ENCODE measurements around the gene C19orf53. TPM values are rescaled to one million over a fixed set of nuclear protein-coding genes. Genes with fewer than 3 reads are reported as not detected.
"Not testable (repeated sequence)": the region's sequence is repeated elsewhere in the genome, so short reads cannot be mapped to it uniquely, and the experiment has no call there.

C19orf53 gene
- total RNA-seq, 4 donors from 2014 or later, result 187 to 290 (median 235) TPM

GRCh38 chr19:13742756-13743155 is 31.5 kb upstream of the C19orf53 start:
- DNase-seq (ENCODE audit: low spot score in 2 of 2), result no peak
- peaks cover 0 to 5% (median 0%) of the 10 kb centered on the region in 4 donors for H3K4me1 ChIP-seq
- WGBS, 2 donors, result 71 to 92% methylated on average over 1 of the region's 1 CpG
- H3K27ac ChIP-seq, result no peak overlapping the region
- peaks cover 0 to 14% (median 0%) of the 10 kb centered on the region in 3 donors for H3K36me3 ChIP-seq
- peaks cover 0 to 4% (median 0%) of the 10 kb centered on the region in 4 donors for H3K9me3 ChIP-seq
- TF ChIP-seq CTCF (IDR thresholded peaks at IDR 0.05) (no peak), EP300 (IDR thresholded peaks at IDR 0.05) (no peak), POLR2A (IDR thresholded peaks at IDR 0.05) (no peak)
- H3K27me3 ChIP-seq, result no peaks in the 10 kb centered on the region
- no peak overlapping the region for H3K4me3 ChIP-seq

DNA sequence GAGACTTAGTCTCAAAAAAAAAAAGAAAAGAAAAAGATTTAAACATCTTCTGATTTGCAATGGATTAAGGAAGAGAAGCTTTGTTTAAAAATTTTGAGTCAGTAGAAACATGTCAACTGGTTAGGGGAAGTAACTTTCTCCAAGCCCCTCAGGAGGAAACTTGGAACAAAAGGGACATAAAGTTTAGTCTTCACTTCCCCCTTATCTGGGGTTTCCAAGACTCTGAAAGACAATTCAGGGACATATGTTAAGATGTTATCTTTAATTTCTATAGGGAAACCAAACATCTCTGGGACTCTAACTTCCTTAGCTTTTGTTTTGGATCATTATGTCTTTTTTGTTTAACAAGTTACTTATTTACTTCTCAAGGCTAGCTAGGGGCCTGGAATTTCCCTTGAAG is 30.1 kb upstream of the C19orf53 start:
- DNase-seq (ENCODE audit: low spot score in 2 of 2), result no peak
- H3K27me3 ChIP-seq, result no peaks in the 10 kb centered on the region
- TF ChIP-seq CTCF (IDR thresholded peaks at IDR 0.05) (no peak), POLR2A (IDR thresholded peaks at IDR 0.05) (no peak), EP300 (IDR thresholded peaks at IDR 0.05) (no peak)
- no peak overlapping the region for H3K4me3 ChIP-seq
- H3K9me3 ChIP-seq, result peaks cover 0 to 4% (median 0%) of the 10 kb centered on the region in 4 donors
- peaks cover 0 to 16% (median 8%) of the 10 kb centered on the region in 4 donors for H3K4me1 ChIP-seq
- no peak overlapping the region for H3K27ac ChIP-seq
- H3K36me3 ChIP-seq, result peaks cover 0 to 4% (median 0%) of the 10 kb centered on the region in 3 donors

GRCh38 chr19:13747098-13747453 is 27.2 kb upstream of the C19orf53 start:
- Histone ChIP-seq H3K9me3 (peaks cover 0 to 4% (median 0%) of the 10 kb centered on the region in 4 donors), H3K27me3 (no peaks in the 10 kb centered on the region), H3K27ac (peak overlapping the region; percentile 85 to 96 (median 94)), H3K36me3 (peaks cover 0 to 18% (median 0%) of the 10 kb centered on the region in 3 donors), H3K4me1 (peaks cover 0 to 32% (median 9%) of the 10 kb centered on the region in 4 donors), H3K4me3 (peak overlapping the region in 3 of 4 donors; percentile 70 to 97 (median 85))
- TF ChIP-seq CTCF (IDR thresholded peaks at IDR 0.05) (no peak), EP300 (IDR thresholded peaks at IDR 0.05) (no peak)
- 89 to 90% methylated on average over 8 of the region's 8 CpGs for WGBS, 2 donors
- DNase-seq (ENCODE audit: low spot score in 2 of 2), result no peak

DNA sequence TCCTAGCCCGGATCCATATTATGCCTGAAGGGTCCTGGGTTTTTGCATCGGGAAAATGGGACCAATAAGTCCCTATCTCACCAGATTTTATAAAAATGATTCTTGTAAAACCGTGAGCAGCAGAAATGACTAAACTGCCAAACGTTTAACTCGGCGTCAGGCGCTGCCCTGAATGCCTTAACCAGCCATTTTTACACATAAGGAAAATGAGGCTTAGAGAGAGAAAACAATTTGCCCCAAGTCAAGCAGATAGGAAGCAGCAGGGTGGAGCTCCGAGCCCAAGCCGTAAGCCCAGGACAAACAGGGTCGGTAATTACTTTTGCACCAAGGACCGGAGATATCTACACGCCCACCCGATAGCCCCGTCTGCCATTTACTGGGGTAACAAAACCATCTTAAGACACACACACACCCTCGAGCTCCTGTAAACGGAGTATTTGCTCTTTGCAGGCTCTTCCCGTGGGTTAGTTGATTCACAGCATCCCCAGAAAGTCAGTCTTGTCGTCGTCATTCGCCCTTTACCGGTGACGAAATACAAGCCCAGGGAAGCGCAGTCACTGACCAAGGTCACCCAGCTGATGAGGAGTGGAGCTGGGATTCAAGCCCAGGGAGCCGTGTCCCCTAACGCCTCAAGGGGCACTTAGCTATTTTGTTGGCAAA is 26.0 kb upstream of the C19orf53 start:
- Histone ChIP-seq H3K4me1 (peaks cover 0 to 32% (median 9%) of the 10 kb centered on the region in 4 donors), H3K27me3 (no peaks in the 10 kb centered on the region), H3K27ac (peak overlapping the region; percentile 85 to 96 (median 94)), H3K9me3 (peaks cover 0 to 4% (median 0%) of the 10 kb centered on the region in 4 donors), H3K4me3 (peak overlapping the region; percentile 70 to 97 (median 82)), H3K36me3 (peaks cover 0 to 26% (median 0%) of the 10 kb centered on the region in 3 donors)
- TF ChIP-seq POLR2A (IDR thresholded peaks at IDR 0.05) (no peak), EP300 (IDR thresholded peaks at IDR 0.05) (no peak), CTCF (IDR thresholded peaks at IDR 0.05) (no peak)
- DNase-seq (ENCODE audit: low spot score in 2 of 2), result no peak
- 1% methylated on average over 25 of the region's 25 CpGs for WGBS, 2 donors

GRCh38 chr19:13751436-13751835 is 22.8 kb upstream of the C19orf53 start:
- peaks cover 7 to 56% (median 19%) of the 10 kb centered on the region in 3 donors for H3K36me3 ChIP-seq

GRCh38 chr19:13753622-13754021 is 20.6 kb upstream of the C19orf53 start:
- not testable (repeated sequence) for H3K27ac ChIP-seq; H3K4me3 ChIP-seq; H3K9me3 ChIP-seq; H3K27me3 ChIP-seq; DNase-seq (ENCODE audit: low spot score in 2 of 2)
- WGBS, 2 donors, result 81 to 89% methylated on average over 7 of the region's 7 CpGs
- Histone ChIP-seq H3K4me1 (peaks cover 0 to 22% (median 4%) of the 10 kb centered on the region in 4 donors), H3K36me3 (peaks cover 10 to 78% (median 32%) of the 10 kb centered on the region in 3 donors)

More at GRCh38 chr19:13751436-13751835, 22.8 kb upstream of the C19orf53 start:
- 85 to 90% methylated on average over 13 to 16 of the region's 16 CpGs for WGBS, 2 donors
- TF ChIP-seq POLR2A (IDR thresholded peaks at IDR 0.05) (no peak), CTCF (IDR thresholded peaks at IDR 0.05) (no peak), EP300 (IDR thresholded peaks at IDR 0.05) (no peak)
- no peak for DNase-seq (ENCODE audit: low spot score in 2 of 2)
- Histone ChIP-seq H3K27ac (no peak overlapping the region), H3K27me3 (no peaks in the 10 kb centered on the region), H3K9me3 (peaks cover 0 to 4% (median 0%) of the 10 kb centered on the region in 4 donors), H3K4me1 (peaks cover 0 to 32% (median 9%) of the 10 kb centered on the region in 4 donors), H3K4me3 (no peak overlapping the region)
